ENCODE measurements around the gene GPR55.
"Not testable (repeated sequence)": the region's sequence is repeated elsewhere in the genome, so short reads cannot be mapped to it uniquely, and the experiment has no call there.

Gene GPR55

GRCh38 chr2:230968921-230969658 is 44.0 kb upstream of the GPR55 start:
- Histone ChIP-seq H3K27ac (replicated peaks) (no peak overlapping the region), H3K27me3 (ENCODE audit: insufficient read depth, poor library complexity, severe bottlenecking) (no peaks in the 10 kb centered on the region), H3K4me3 (replicated peaks; ENCODE audit: insufficient read depth, low read length) (no peak overlapping the region)
- no peak for TF ChIP-seq POLR2AphosphoS5 (IDR thresholded peaks at IDR 0.05; ENCODE audit: low read depth)
- DNase-seq (ENCODE audit: low read depth in 1 of 2, low spot score in 1 of 2), result no peak

GRCh38 chr2:230968314-230968713 is 43.3 kb upstream of the GPR55 start:
- not testable (repeated sequence) for H3K4me3 ChIP-seq (replicated peaks; ENCODE audit: insufficient read depth, low read length); H3K27me3 ChIP-seq (ENCODE audit: insufficient read depth, poor library complexity, severe bottlenecking); DNase-seq (ENCODE audit: low read depth in 1 of 2, low spot score in 1 of 2); H3K27ac ChIP-seq (replicated peaks)

- Histone ChIP-seq H3K27me3 (ENCODE audit: insufficient read depth, poor library complexity, severe bottlenecking) (no peaks in the 10 kb centered on the region), H3K27ac (replicated peaks) (no peak overlapping the region), H3K4me3 (replicated peaks; ENCODE audit: insufficient read depth, low read length) (no peak overlapping the region)
- TF ChIP-seq CTCF (IDR thresholded peaks at IDR 0.05; ENCODE audit: insufficient read depth, low read length), result no peak
- TF ChIP-seq SPI1 (IDR thresholded peaks at IDR 0.05; ENCODE audit: borderline replicate concordance, low read depth), result no peak
- TF ChIP-seq POLR2AphosphoS5 (IDR thresholded peaks at IDR 0.05; ENCODE audit: low read depth), result no peak
- TF ChIP-seq REST (IDR thresholded peaks at IDR 0.05; ENCODE audit: insufficient replicate concordance, low read depth), result no peak
- TF ChIP-seq GABPA (IDR thresholded peaks at IDR 0.05; ENCODE audit: low read depth), result no peak
- no peak for DNase-seq (ENCODE audit: low read depth in 1 of 2, low spot score in 1 of 2)
These were observed 42.1 kb upstream of the GPR55 start for GRCh38 chr2:230967113-230967512.

- no peak for DNase-seq (ENCODE audit: low read depth in 1 of 2, low spot score in 1 of 2)
- Histone ChIP-seq H3K27ac (replicated peaks) (no peak overlapping the region), H3K27me3 (ENCODE audit: insufficient read depth, poor library complexity, severe bottlenecking) (no peaks in the 10 kb centered on the region), H3K4me3 (replicated peaks; ENCODE audit: insufficient read depth, low read length) (no peak overlapping the region)
- TF ChIP-seq GABPA (IDR thresholded peaks at IDR 0.05; ENCODE audit: low read depth), result no peak
- no peak for TF ChIP-seq SPI1 (IDR thresholded peaks at IDR 0.05; ENCODE audit: borderline replicate concordance, low read depth)
- no peak for TF ChIP-seq CTCF (IDR thresholded peaks at IDR 0.05; ENCODE audit: insufficient read depth, low read length)
- no peak for TF ChIP-seq POLR2AphosphoS5 (IDR thresholded peaks at IDR 0.05; ENCODE audit: low read depth)
- no peak for TF ChIP-seq REST (IDR thresholded peaks at IDR 0.05; ENCODE audit: insufficient replicate concordance, low read depth)
These were observed 39.2 kb upstream of the GPR55 start for GRCh38 chr2:230964136-230964730.

GRCh38 chr2:230961091-230961491 is 36.0 kb upstream of the GPR55 start:
- H3K27me3 ChIP-seq (ENCODE audit: insufficient read depth, poor library complexity, severe bottlenecking), result peaks cover 14% of the 10 kb centered on the region
- TF ChIP-seq POLR2AphosphoS5 (IDR thresholded peaks at IDR 0.05; ENCODE audit: low read depth) (no peak), GABPA (IDR thresholded peaks at IDR 0.05; ENCODE audit: low read depth) (no peak), CTCF (IDR thresholded peaks at IDR 0.05; ENCODE audit: insufficient read depth, low read length) (no peak), REST (IDR thresholded peaks at IDR 0.05; ENCODE audit: insufficient replicate concordance, low read depth) (no peak), SPI1 (IDR thresholded peaks at IDR 0.05; ENCODE audit: borderline replicate concordance, low read depth) (no peak)
- no peak for DNase-seq (ENCODE audit: low read depth in 1 of 2, low spot score in 1 of 2)

More at GRCh38 chr2:230961091-230961491, 36.0 kb upstream of the GPR55 start:
- Histone ChIP-seq H3K4me3 (replicated peaks; ENCODE audit: insufficient read depth, low read length) (no peak overlapping the region), H3K27ac (replicated peaks) (no peak overlapping the region)

All from HL-60 (cell line).